ENCODE measurements around the gene SPTBN4. TPM values are rescaled to one million over a fixed set of nuclear protein-coding genes. Genes with fewer than 3 reads are reported as not detected.

The SPTBN4 gene
- under 1 TPM; 0.17 to 0.96 (median 0.54) TPM for total RNA-seq (2021; fragmentation: NEBNext Ultra II Directional; extraction: Animal tissue kit (Norgen Biotek cat#: 25700))
- long read RNA-seq, partial matches to known transcripts: 0 of 1 reads
- long read RNA-seq, other reads (novel, unspliced or antisense): 0 of 1 reads

- Mint-ChIP-seq H3K4me3 (peak within 1 kb of the TSS; percentile 95), H3K9me3 (no peaks in the 10 kb centered on the region), H3K27me3 (ENCODE audit: insufficient read depth) (peaks cover 13% of the 10 kb centered on the region), H3K27ac (peak within 1 kb of the TSS; percentile 46), H3K4me1 (ENCODE audit: low read depth) (peaks cover 25% of the 10 kb centered on the region), H3K36me3 (ENCODE audit: low read depth) (peaks cover 5% of the 10 kb centered on the region; the same call in 1 of the 2 replicates)
- no peak for DNase-seq
- TF ChIP-seq CTCF (IDR thresholded peaks at IDR 0.05): no peak
Measured at GRCh38 chr19:40466985-40467734, at the start of gene SPTBN4. TSS of gene SPTBN4 (plus strand) at chr19:40467001. CDS start at chr19:40472622, 5,621 bp downstream.

- H3K36me3 Mint-ChIP-seq (ENCODE audit: low read depth): 0 out of 2 replicates have a peak, but pooled peaks cover 4% of the 10 kb centered on the region
- peak overlapping the region; percentile 34; the same call in 1 of the 2 replicates for H3K27ac Mint-ChIP-seq
- no peak overlapping the region for H3K4me3 Mint-ChIP-seq
Measured at GRCh38 chr19:40417643-40417981, 49.2 kb upstream of the SPTBN4 start.

GRCh38 chr19:40418040-40418439, 48.8 kb upstream of the SPTBN4 start:
- Mint-ChIP-seq H3K27ac (no peak overlapping the region), H3K36me3 (ENCODE audit: low read depth) (0 out of 2 replicates have a peak, but pooled peaks cover 4% of the 10 kb centered on the region), H3K4me3 (no peak overlapping the region), H3K4me1 (ENCODE audit: low read depth) (peaks cover 21% of the 10 kb centered on the region), H3K27me3 (ENCODE audit: insufficient read depth) (peaks cover 4% of the 10 kb centered on the region), H3K9me3 (no peaks in the 10 kb centered on the region)
- TF ChIP-seq CTCF (IDR thresholded peaks at IDR 0.05): no peak
- no peak for DNase-seq

More at GRCh38 chr19:40417643-40417981, 49.2 kb upstream of the SPTBN4 start:
- H3K9me3 Mint-ChIP-seq: no peaks in the 10 kb centered on the region
- no peak for TF ChIP-seq CTCF (IDR thresholded peaks at IDR 0.05)
- H3K27me3 Mint-ChIP-seq (ENCODE audit: insufficient read depth): peaks cover 4% of the 10 kb centered on the region
- no peak for DNase-seq
- peaks cover 21% of the 10 kb centered on the region for H3K4me1 Mint-ChIP-seq (ENCODE audit: low read depth)

- Mint-ChIP-seq H3K4me3 (no peak overlapping the region), H3K4me1 (ENCODE audit: low read depth) (peaks cover 25% of the 10 kb centered on the region), H3K36me3 (ENCODE audit: low read depth) (peaks cover 6% of the 10 kb centered on the region; the same call in 1 of the 2 replicates), H3K27ac (no peak overlapping the region), H3K27me3 (ENCODE audit: insufficient read depth) (peaks cover 4% of the 10 kb centered on the region), H3K9me3 (no peaks in the 10 kb centered on the region)
- no peak for TF ChIP-seq CTCF (IDR thresholded peaks at IDR 0.05)
- DNase-seq: no peak
Measured at GRCh38 chr19:40419066-40419612, 47.7 kb upstream of the SPTBN4 start.

- Mint-ChIP-seq H3K4me3 (peak overlapping the region; percentile 33), H3K4me1 (ENCODE audit: low read depth) (peaks cover 27% of the 10 kb centered on the region)
Measured at GRCh38 chr19:40419780-40420179, 47.0 kb upstream of the SPTBN4 start.

More at GRCh38 chr19:40419780-40420179, 47.0 kb upstream of the SPTBN4 start:
- no peak for DNase-seq
- H3K36me3 Mint-ChIP-seq (ENCODE audit: low read depth): peaks cover 13% of the 10 kb centered on the region
- peaks cover 4% of the 10 kb centered on the region for H3K27me3 Mint-ChIP-seq (ENCODE audit: insufficient read depth)
- no peak overlapping the region for H3K27ac Mint-ChIP-seq
- H3K9me3 Mint-ChIP-seq: no peaks in the 10 kb centered on the region
- TF ChIP-seq CTCF (IDR thresholded peaks at IDR 0.05): no peak

All from HFFc6 (cell line).